Panc1 (cell line): ENCODE results near the gene IFNA21. TPM values are rescaled to one million over a fixed set of nuclear protein-coding genes. Genes with fewer than 3 reads are reported as not detected.

ENCODE experiments used
- ATAC-seq: fragments of 200-7000 bp; cut with Tn5 transposase; 2 replicates; pipeline ENCODE4 v1.9.1; 2020; ENCODE audit warnings: mild to moderate bottlenecking, moderate library complexity
- BruUV-seq: library from RNA; stranded (reverse); fragments of 400-500 nt; replicated peaks from 2 replicates; lab custom pipeline; 2021; lab: Mats Ljungman, UMichigan
- CTCF ChIA-PET: fragments of 300-600 bp; sonication (Branson Sonifier 250); formaldehyde crosslinking; loops from one replicate; lab custom pipeline; 2022; ENCODE audit warnings: antibody characterized with exemption; lab: Charles Lee
- POLR2A ChIA-PET: fragments of 300-600 bp; sonication (Branson Sonifier 250); formaldehyde crosslinking; loops from one replicate; lab custom pipeline; 2022; ENCODE audit warnings: antibody characterized with exemption; lab: Charles Lee
- DNase-seq: peaks from one replicate; pipeline ENCODE4 v3.0.0-alpha.2; 2010; ENCODE audit warnings: low read depth, low spot score
- H3K27ac ChIP-seq: 2 replicates; pipeline ENCODE4 v1.5.1; 2011; ENCODE audit warnings: mild to moderate bottlenecking, low read length, inconsistent platforms
- H3K27me3 ChIP-seq: fragments of 200-500 bp; sonication (Bioruptor generic); 2 replicates; pipeline ENCODE4 v1.6.0; 2014; ENCODE audit warnings: low read length, inconsistent platforms; ENCODE audit not compliant: control insufficient read depth, insufficient read depth
- H3K36me3 ChIP-seq: fragments of 200-500 bp; sonication (Bioruptor generic); 2 replicates; pipeline ENCODE4 v1.5.1; 2014; ENCODE audit warnings: inconsistent platforms, mild to moderate bottlenecking, low read length, moderate library complexity; ENCODE audit not compliant: control insufficient read depth, insufficient read depth
- H3K4me1 ChIP-seq: 2 replicates; pipeline ENCODE4 v1.5.1; 2011; ENCODE audit warnings: inconsistent platforms, mild to moderate bottlenecking, low read length, moderate library complexity; ENCODE audit not compliant: control insufficient read depth, insufficient read depth
- H3K4me3 ChIP-seq, 2 experiments: 2 replicates each; pipeline ENCODE4 v1.5.1; 2011 to 2012; ENCODE audit warnings: low read depth in 2 of 2, low read length in 2 of 2, mild to moderate bottlenecking in 2 of 2, inconsistent platforms in 1 of 2, moderate library complexity in 1 of 2
- H3K9me3 ChIP-seq: fragments of 200-500 bp; sonication (Bioruptor generic); 2 replicates; pipeline ENCODE4 v1.5.1; 2014; ENCODE audit warnings: low read depth, mild to moderate bottlenecking, inconsistent platforms, low read length, moderate library complexity; ENCODE audit not compliant: control insufficient read depth, insufficient read depth
- CTCF ChIP-seq: fragments of 450-650 bp; IDR thresholded peaks from 2 replicates; pipeline ENCODE4 v1.5.1; 2017; ENCODE audit warnings: mild to moderate bottlenecking
- POLR2AphosphoS5 ChIP-seq: IDR thresholded peaks from 2 replicates; pipeline ENCODE4 v1.6.1; 2012; ENCODE audit warnings: mild to moderate bottlenecking, low read depth, low read length, moderate library complexity
- REST ChIP-seq, 2 experiments: IDR thresholded peaks; 2 replicates each; pipeline ENCODE4 v1.6.1; 2011 to 2012; ENCODE audit warnings: low read depth in 2 of 2, control low read depth in 1 of 2, low read length in 1 of 2, mild to moderate bottlenecking in 1 of 2, moderate library complexity in 1 of 2; ENCODE audit not compliant: insufficient read depth in 1 of 2
- SIN3A ChIP-seq: IDR thresholded peaks from 2 replicates; pipeline ENCODE4 v1.6.1; 2012; ENCODE audit warnings: low read depth, mild to moderate bottlenecking, low read length, moderate library complexity, borderline replicate concordance; ENCODE audit not compliant: insufficient read depth
- TCF7L2 ChIP-seq: IDR thresholded peaks from 2 replicates; pipeline ENCODE4 v1.6.1; 2011; ENCODE audit warnings: mild to moderate bottlenecking, low read depth, low read length, inconsistent platforms
- in situ Hi-C: cut with HindIII; loops from 2 replicates; pipeline ENCODE4 v1.10.0; 2016; ENCODE audit warnings: low sequenced_read_pairs, low pct_unique_long_range_greater_than_20kb
- intact Hi-C: fragments of 100-400 bp; cut with micrococcal nuclease; formaldehyde crosslinking; loops from one replicate; pipeline ENCODE4 v1.10.0; 2022; ENCODE audit not compliant: unreplicated experiment
- total RNA-seq: library from RNA; stranded (reverse); gene quantifications from one replicate; pipeline ENCODE4 v1.2.1, GENCODE V29; 2021; ENCODE audit not compliant: unreplicated experiment

IFNA21 gene
- total RNA-seq, 1 experiment from 2014 or later: not detected

GRCh38 chr9:21172156-21172555 lies 5.7 kb upstream of the IFNA21 start:
- intact Hi-C loops (no loop called here), in situ Hi-C loops (no loop called here)
- H3K27me3 ChIP-seq: no peaks in the 10 kb centered on the region
- no peak overlapping the region for H3K27ac ChIP-seq
- ChIA-PET CTCF (no interaction called here), POLR2A (no interaction called here)
- H3K4me3 ChIP-seq: no peak overlapping the region
- ATAC-seq (no peak), DNase-seq (no peak)
- no TSS peak for BruUV-seq
- no peaks in the 10 kb centered on the region for H3K4me1 ChIP-seq
- H3K9me3 ChIP-seq: no peaks in the 10 kb centered on the region
- H3K36me3 ChIP-seq: no peaks in the 10 kb centered on the region
- no peak for TF ChIP-seq TCF7L2
- no peak for TF ChIP-seq POLR2AphosphoS5
- TF ChIP-seq CTCF: no peak
- no peak for TF ChIP-seq SIN3A

- H3K27ac ChIP-seq: no peak overlapping the region
- no peaks in the 10 kb centered on the region for H3K9me3 ChIP-seq
- no peaks in the 10 kb centered on the region for H3K36me3 ChIP-seq
- no peaks in the 10 kb centered on the region for H3K4me1 ChIP-seq
- DNase-seq (no peak), ATAC-seq (no peak)
- BruUV-seq: no TSS peak
- intact Hi-C loops: no loop called here
- TF ChIP-seq CTCF (no peak), TCF7L2 (no peak), SIN3A (no peak), POLR2AphosphoS5 (no peak), REST (IDR thresholded peaks at IDR 0.05; ENCODE audit: insufficient read depth in 1 of 2, low read depth in 2 of 2, low read length in 1 of 2) (no peak)
- ChIA-PET POLR2A (no interaction called here), CTCF (no interaction called here)
- in situ Hi-C loops: no loop called here
- no peak overlapping the region for H3K4me3 ChIP-seq
- H3K27me3 ChIP-seq: no peaks in the 10 kb centered on the region
Measured at GRCh38 chr9:21171351-21171750, 4.9 kb upstream of the IFNA21 start.
